Activated CD8-positive, alpha-beta memory T cell treated with anti-CD3 and anti-CD28 coated beads, Interleukin-2, amount 10 ng/mL, durations not matched to agents 7 days and 5 days (primary cell): ENCODE data around the gene BTN3A1. TPM values are rescaled to one million over a fixed set of nuclear protein-coding genes. Genes with fewer than 3 reads are reported as not detected.

Experiments
- ATAC-seq: fragments of 150-1000 bp; cut with Tn5 transposase; one replicate; pipeline ENCODE4 v1.10.0; 2021; ENCODE audit warnings: moderate library complexity
- CTCF ChIA-PET: fragments of 350-600 bp; sonication (Branson Sonifier 250); formaldehyde crosslinking; loops from one replicate; lab custom pipeline; 2021; ENCODE audit warnings: antibody characterized with exemption; lab: Charles Lee
- DNase-seq: peaks from one replicate; pipeline ENCODE4 v3.0.0-alpha.2; 2020
- H3K27ac Mint-ChIP-seq: one replicate; pipeline ENCODE4 v1.8.0; 2021; ENCODE audit warnings: mild to moderate bottlenecking, mixed read lengths
- H3K27me3 Mint-ChIP-seq: one replicate; pipeline ENCODE4 v1.8.0; 2021; ENCODE audit warnings: mixed read lengths
- H3K36me3 Mint-ChIP-seq: one replicate; pipeline ENCODE4 v1.8.0; 2021; ENCODE audit warnings: mild to moderate bottlenecking, mixed read lengths
- H3K4me1 Mint-ChIP-seq: one replicate; pipeline ENCODE4 v1.8.0; 2021; ENCODE audit warnings: mixed read lengths
- H3K4me3 Mint-ChIP-seq: one replicate; pipeline ENCODE4 v1.8.0; 2021; ENCODE audit warnings: mild to moderate bottlenecking, moderate library complexity, mixed read lengths
- H3K9me3 Mint-ChIP-seq: one replicate; pipeline ENCODE4 v1.8.0; 2022; ENCODE audit warnings: low read depth, mixed read lengths
- total RNA-seq, 2 experiments: library from RNA; stranded (reverse); gene quantifications; one replicate each; pipeline ENCODE4 v1.2.3, GENCODE V29; 2021

The BTN3A1 gene
- total RNA-seq, 2 experiments from 2014 or later, result 47.6 to 64.7 TPM

GRCh38 chr6:26383624-26384417 is 18.3 kb upstream of the BTN3A1 start:
- no peaks in the 10 kb centered on the region for H3K27me3 Mint-ChIP-seq
- H3K36me3 Mint-ChIP-seq, result peaks cover 17% of the 10 kb centered on the region
- peak; percentile 48 for DNase-seq
- CTCF ChIA-PET, result interaction anchor here (2.8 kb wide), 1 partner anchor 9 kb away, joined by 8 read pairs; no protein-coding TSS in a partner anchor
- peak overlapping the region; percentile 91 for H3K27ac Mint-ChIP-seq
- ATAC-seq, result peak; percentile 29
- no peaks in the 10 kb centered on the region for H3K9me3 Mint-ChIP-seq
- H3K4me3 Mint-ChIP-seq, result peak overlapping the region; percentile 87
- H3K4me1 Mint-ChIP-seq, result peaks cover 39% of the 10 kb centered on the region

- Mint-ChIP-seq H3K4me3 (no peak overlapping the region), H3K4me1 (peaks cover 42% of the 10 kb centered on the region), H3K36me3 (peaks cover 29% of the 10 kb centered on the region), H3K27me3 (no peaks in the 10 kb centered on the region), H3K9me3 (no peaks in the 10 kb centered on the region), H3K27ac (no peak overlapping the region)
- ATAC-seq, result no peak
- no peak for DNase-seq
- CTCF ChIA-PET, result no interaction called here
These were observed 16.3 kb upstream of the BTN3A1 start for GRCh38 chr6:26385734-26386125.

GRCh38 chr6:26387565-26387964 is 14.5 kb upstream of the BTN3A1 start:
- H3K4me3 Mint-ChIP-seq, result no peak overlapping the region
- DNase-seq (no peak), ATAC-seq (no peak)
- H3K27me3 Mint-ChIP-seq, result no peaks in the 10 kb centered on the region
- peaks cover 32% of the 10 kb centered on the region for H3K4me1 Mint-ChIP-seq
- H3K36me3 Mint-ChIP-seq, result peaks cover 36% of the 10 kb centered on the region
- H3K27ac Mint-ChIP-seq, result no peak overlapping the region
- CTCF ChIA-PET, result interaction anchor here (0.7 kb wide), 1 partner anchor 28 kb away, joined by 3 read pairs; no protein-coding TSS in a partner anchor
- no peaks in the 10 kb centered on the region for H3K9me3 Mint-ChIP-seq

GRCh38 chr6:26388014-26388413 is 14.1 kb upstream of the BTN3A1 start:
- ATAC-seq, result no peak
- Mint-ChIP-seq H3K4me3 (no peak overlapping the region), H3K4me1 (peaks cover 30% of the 10 kb centered on the region), H3K27ac (no peak overlapping the region), H3K27me3 (no peaks in the 10 kb centered on the region), H3K9me3 (no peaks in the 10 kb centered on the region), H3K36me3 (peaks cover 37% of the 10 kb centered on the region)
- CTCF ChIA-PET, result interaction anchor here (0.6 kb wide), 1 partner anchor 184 kb away, joined by 3 read pairs; no protein-coding TSS in a partner anchor
- no peak for DNase-seq

GRCh38 chr6:26388441-26388840 is 13.6 kb upstream of the BTN3A1 start:
- H3K36me3 Mint-ChIP-seq, result peaks cover 37% of the 10 kb centered on the region
- no peaks in the 10 kb centered on the region for H3K9me3 Mint-ChIP-seq
- CTCF ChIA-PET, result interaction anchor here (0.6 kb wide), 1 partner anchor 184 kb away, joined by 3 read pairs; no protein-coding TSS in a partner anchor
- no peaks in the 10 kb centered on the region for H3K27me3 Mint-ChIP-seq
- H3K4me3 Mint-ChIP-seq, result no peak overlapping the region
- peaks cover 30% of the 10 kb centered on the region for H3K4me1 Mint-ChIP-seq
- ATAC-seq (no peak), DNase-seq (no peak)
- no peak overlapping the region for H3K27ac Mint-ChIP-seq

- Mint-ChIP-seq H3K4me3 (no peak overlapping the region), H3K27me3 (no peaks in the 10 kb centered on the region), H3K36me3 (peaks cover 37% of the 10 kb centered on the region), H3K4me1 (peaks cover 24% of the 10 kb centered on the region), H3K27ac (no peak overlapping the region), H3K9me3 (no peaks in the 10 kb centered on the region)
- DNase-seq (no peak), ATAC-seq (no peak)
- CTCF ChIA-PET, result no interaction called here
These were observed 12.7 kb upstream of the BTN3A1 start for GRCh38 chr6:26389349-26389894.

GRCh38 chr6:26390531-26390930 is 11.5 kb upstream of the BTN3A1 start:
- Mint-ChIP-seq H3K27me3 (no peaks in the 10 kb centered on the region), H3K9me3 (no peaks in the 10 kb centered on the region), H3K4me1 (peaks cover 17% of the 10 kb centered on the region), H3K27ac (no peak overlapping the region), H3K4me3 (no peak overlapping the region), H3K36me3 (peaks cover 32% of the 10 kb centered on the region)
- ATAC-seq (no peak), DNase-seq (no peak)
- CTCF ChIA-PET, result no interaction called here

GRCh38 chr6:26392932-26393636 is 9.0 kb upstream of the BTN3A1 start:
- CTCF ChIA-PET, result interaction anchor here (0.9 to 2.2 kb wide), 3 partner anchors 10 to 202 kb away, joined by 3 to 8 read pairs (median 4); partner anchors contain the start of gene BTN2A2

GRCh38 chr6:26394289-26394688 is 7.8 kb upstream of the BTN3A1 start:
- Mint-ChIP-seq H3K4me1 (peaks cover 10% of the 10 kb centered on the region), H3K4me3 (no peak overlapping the region), H3K9me3 (no peaks in the 10 kb centered on the region), H3K36me3 (peaks cover 18% of the 10 kb centered on the region), H3K27me3 (no peaks in the 10 kb centered on the region), H3K27ac (no peak overlapping the region)
- ATAC-seq (no peak), DNase-seq (no peak)
- CTCF ChIA-PET, result interaction anchor here (1.1 kb wide), 1 partner anchor 201 kb away, joined by 3 read pairs; no protein-coding TSS in a partner anchor

More at GRCh38 chr6:26392932-26393636, 9.0 kb upstream of the BTN3A1 start:
- Mint-ChIP-seq H3K4me1 (peaks cover 13% of the 10 kb centered on the region), H3K9me3 (no peaks in the 10 kb centered on the region), H3K27ac (no peak overlapping the region), H3K27me3 (no peaks in the 10 kb centered on the region), H3K4me3 (no peak overlapping the region), H3K36me3 (peaks cover 25% of the 10 kb centered on the region)
- DNase-seq (no peak), ATAC-seq (no peak)

GRCh38 chr6:26398555-26398954 is 3.5 kb upstream of the BTN3A1 start:
- DNase-seq (no peak), ATAC-seq (no peak)
- H3K4me1 Mint-ChIP-seq, result peaks cover 27% of the 10 kb centered on the region
- H3K36me3 Mint-ChIP-seq, result peaks cover 5% of the 10 kb centered on the region
- H3K27ac Mint-ChIP-seq, result no peak overlapping the region
- H3K4me3 Mint-ChIP-seq, result no peak overlapping the region
- no peaks in the 10 kb centered on the region for H3K9me3 Mint-ChIP-seq
- CTCF ChIA-PET, result no interaction called here
- H3K27me3 Mint-ChIP-seq, result no peaks in the 10 kb centered on the region

- DNase-seq, result no peak
- Mint-ChIP-seq H3K36me3 (peaks cover 20% of the 10 kb centered on the region), H3K27ac (peak overlapping the region; percentile 96), H3K27me3 (no peaks in the 10 kb centered on the region), H3K4me3 (no peak overlapping the region), H3K4me1 (peaks cover 42% of the 10 kb centered on the region), H3K9me3 (no peaks in the 10 kb centered on the region)
- no peak for ATAC-seq
- CTCF ChIA-PET, result no interaction called here
These were observed 1.4 kb upstream of the BTN3A1 start for GRCh38 chr6:26400626-26401025.

- Mint-ChIP-seq H3K36me3 (peaks cover 25% of the 10 kb centered on the region), H3K27ac (peak overlapping the region; percentile 96), H3K9me3 (no peaks in the 10 kb centered on the region), H3K27me3 (no peaks in the 10 kb centered on the region), H3K4me3 (peak overlapping the region; percentile 94), H3K4me1 (peaks cover 40% of the 10 kb centered on the region)
- CTCF ChIA-PET, result no interaction called here
- DNase-seq, result no peak
- ATAC-seq, result peak; percentile 3
These were observed 587 bp upstream of the BTN3A1 start for GRCh38 chr6:26401389-26401986.

GRCh38 chr6:26403893-26404292 is 1.8 kb downstream of the BTN3A1 start:
- H3K27ac Mint-ChIP-seq, result no peak overlapping the region
- no peak for DNase-seq
- CTCF ChIA-PET, result no interaction called here
- H3K4me1 Mint-ChIP-seq, result peaks cover 49% of the 10 kb centered on the region
- peaks cover 45% of the 10 kb centered on the region for H3K36me3 Mint-ChIP-seq
- no peaks in the 10 kb centered on the region for H3K27me3 Mint-ChIP-seq
- peak overlapping the region; percentile 64 for H3K4me3 Mint-ChIP-seq
- no peak for ATAC-seq
- H3K9me3 Mint-ChIP-seq, result no peaks in the 10 kb centered on the region
